H1 (cell line): ENCODE measurements around the gene DFFA. TPM values are rescaled to one million over a fixed set of nuclear protein-coding genes. Genes with fewer than 3 reads are reported as not detected.

Experiments used
- CTCF ChIA-PET: fragments of 300-600 bp; sonication (Branson Sonifier 250); formaldehyde crosslinking; loops from one replicate; lab custom pipeline; 2021; ENCODE audit not compliant: partially characterized antibody; lab: Charles Lee
- POLR2A ChIA-PET: fragments of 300-600 bp; sonication (Branson Sonifier 250); formaldehyde crosslinking; loops from one replicate; lab custom pipeline; 2021; ENCODE audit warnings: inconsistent platforms; ENCODE audit not compliant: partially characterized antibody; lab: Charles Lee
- DNase-seq, 2 experiments: peaks; one replicate each; pipeline versions ENCODE4 v3.0.0 to v3.0.0-alpha.2; 2010 to 2022; ENCODE audit warnings: low spot score in 2 of 2, low read depth in 1 of 2, mixed read lengths in 1 of 2
- FAIRE-seq: peaks from 2 replicates; lab custom pipeline; 2011; peaks lifted over from hg19 to GRCh38; lab: Jason Lieb, UNC
- H2AFZ ChIP-seq: 2 replicates; pipeline ENCODE4 v1.8.1; 2012; ENCODE audit warnings: low read length, inconsistent platforms
- H2AK5ac ChIP-seq: 2 replicates; pipeline ENCODE4 v1.6.1; 2013; ENCODE audit warnings: low read depth, low read length
- H2BK120ac ChIP-seq: replicated peaks from 2 replicates; pipeline ENCODE3; 2013; ENCODE audit warnings: low read depth, low read length, inconsistent platforms
- H2BK12ac ChIP-seq: 2 replicates; pipeline ENCODE4 v1.6.1; 2013; ENCODE audit warnings: low read depth, low read length
- H2BK15ac ChIP-seq: 2 replicates; pipeline ENCODE4 v1.6.1; 2013; ENCODE audit warnings: low read length
- H2BK20ac ChIP-seq: 2 replicates; pipeline ENCODE4 v1.6.1; 2013; ENCODE audit warnings: low read length
- H2BK5ac ChIP-seq: 2 replicates; pipeline ENCODE4 v1.6.1; 2013; ENCODE audit warnings: low read depth, low read length
- H3K14ac ChIP-seq: 2 replicates; pipeline ENCODE4 v1.6.1; 2013; ENCODE audit warnings: inconsistent platforms; ENCODE audit not compliant: insufficient read length
- H3K18ac ChIP-seq: 2 replicates; pipeline ENCODE4 v1.6.1; 2013; ENCODE audit warnings: low read length; ENCODE audit errors: extremely low read depth
- H3K23ac ChIP-seq: 2 replicates; pipeline ENCODE4 v1.6.1; 2013; ENCODE audit warnings: inconsistent platforms; ENCODE audit not compliant: insufficient read length
- H3K23me2 ChIP-seq: 2 replicates; pipeline ENCODE4 v1.6.1; 2013; ENCODE audit warnings: low read depth, low read length
- H3K27ac ChIP-seq: 2 replicates; pipeline ENCODE4 v1.6.1; 2011; ENCODE audit warnings: low read depth, low read length, inconsistent platforms
- H3K27me3 ChIP-seq, 4 experiments: replicated peaks in 1 of 4; 1 replicate in 1 of 4; 2 replicates in 3 of 4; pipeline versions ENCODE4 v1.6.1 to v1.8.1; 2011 to 2013; ENCODE audit warnings: low read length in 3 of 4, mild to moderate bottlenecking in 3 of 4, inconsistent platforms in 2 of 4, mixed read lengths in 2 of 4, moderate library complexity in 1 of 4; ENCODE audit not compliant: control insufficient read depth in 3 of 4, insufficient read depth in 3 of 4; ENCODE audit errors: extremely low read depth in 1 of 4
- H3K36me3 ChIP-seq, 4 experiments: 2 replicates each; pipeline versions ENCODE4 v1.6.1 to v1.8.1; 2011 to 2013; ENCODE audit warnings: mild to moderate bottlenecking in 4 of 4, low read length in 3 of 4, moderate library complexity in 2 of 4, control low read depth in 1 of 4, inconsistent platforms in 1 of 4; ENCODE audit not compliant: insufficient read depth in 4 of 4, control insufficient read depth in 2 of 4
- H3K4ac ChIP-seq: replicated peaks from 2 replicates; pipeline ENCODE3; 2013; ENCODE audit warnings: low read length, low read depth, mixed read lengths, inconsistent platforms; ENCODE audit not compliant: insufficient read length
- H3K4me1 ChIP-seq, 4 experiments: replicated peaks in 1 of 4; 1 replicate in 1 of 4; 2 replicates in 3 of 4; pipeline versions ENCODE4 v1.6.1 to v1.8.1; 2011 to 2013; ENCODE audit warnings: low read length in 3 of 4, inconsistent platforms in 2 of 4, mixed read lengths in 1 of 4; ENCODE audit not compliant: insufficient read depth in 4 of 4, control insufficient read depth in 3 of 4
- H3K4me2 ChIP-seq, 2 experiments: 2 replicates each; pipeline versions ENCODE4 v1.6.1 to v1.8.1; 2011 to 2013; ENCODE audit warnings: low read depth in 2 of 2, low read length in 2 of 2, control low read depth in 1 of 2, inconsistent platforms in 1 of 2, mild to moderate bottlenecking in 1 of 2; ENCODE audit not compliant: insufficient read depth in 1 of 2
- H3K4me3 ChIP-seq, 4 experiments: fragments of 200-600, 300-600 bp in 1 of 4; sonication (generic), shearing (Covaris generic), sonication (Bioruptor Twin) in 1 of 4; 2 replicates each; pipeline versions ENCODE4 v1.5.1 to v1.8.1; 2011 to 2016; ENCODE audit warnings: low read length in 4 of 4, low read depth in 3 of 4, control low read depth in 2 of 4, inconsistent platforms in 2 of 4, mild to moderate bottlenecking in 2 of 4, mixed read lengths in 1 of 4, moderate library complexity in 1 of 4; ENCODE audit not compliant: insufficient read depth in 2 of 4; ENCODE audit errors: extremely low read depth in 1 of 4
- H3K56ac ChIP-seq: replicated peaks from 2 replicates; pipeline ENCODE3; 2013; ENCODE audit warnings: low read depth, mild to moderate bottlenecking, mixed read lengths, low read length, inconsistent platforms; ENCODE audit not compliant: insufficient read length
- H3K79me1 ChIP-seq: 2 replicates; pipeline ENCODE4 v1.6.1; 2013; ENCODE audit warnings: low read depth, low read length, control low read depth
- H3K79me2 ChIP-seq, 2 experiments: 2 replicates each; pipeline versions ENCODE4 v1.6.1 to v1.8.1; 2012 to 2013; ENCODE audit warnings: low read length in 2 of 2, mild to moderate bottlenecking in 2 of 2, inconsistent platforms in 1 of 2; ENCODE audit not compliant: insufficient read depth in 2 of 2, control insufficient read depth in 1 of 2
- H3K9ac ChIP-seq, 4 experiments: replicated peaks in 1 of 4; 1 replicate in 1 of 4; 2 replicates in 3 of 4; pipeline versions ENCODE4 v1.6.1 to v1.8.1; 2011 to 2013; ENCODE audit warnings: low read depth in 3 of 4, low read length in 3 of 4, control low read depth in 2 of 4, mild to moderate bottlenecking in 2 of 4, moderate library complexity in 2 of 4, inconsistent platforms in 1 of 4; ENCODE audit errors: extremely low read depth in 1 of 4
- H3K9me3 ChIP-seq, 2 experiments: 2 replicates each; pipeline versions ENCODE4 v1.6.1 to v1.8.1; 2012 to 2013; ENCODE audit warnings: mild to moderate bottlenecking in 2 of 2, moderate library complexity in 2 of 2, control low read depth in 1 of 2, inconsistent platforms in 1 of 2, low read depth in 1 of 2, low read length in 1 of 2, mixed read lengths in 1 of 2; ENCODE audit not compliant: insufficient read depth in 2 of 2
- H4K20me1 ChIP-seq, 2 experiments: replicated peaks in 1 of 2; 2 replicates each; pipeline versions ENCODE3 to v1.8.1; 2011 to 2013; ENCODE audit warnings: inconsistent platforms in 2 of 2, low read length in 2 of 2, mild to moderate bottlenecking in 1 of 2; ENCODE audit not compliant: insufficient read depth in 2 of 2, control insufficient read depth in 1 of 2
- H4K5ac ChIP-seq: 2 replicates; pipeline ENCODE4 v1.6.1; 2013; ENCODE audit warnings: low read length, low read depth, mixed read lengths, inconsistent platforms; ENCODE audit not compliant: insufficient read length
- H4K8ac ChIP-seq: 2 replicates; pipeline ENCODE4 v1.8.0; 2013; ENCODE audit warnings: mild to moderate bottlenecking, moderate library complexity, low read length, inconsistent platforms; ENCODE audit not compliant: insufficient read depth; ENCODE audit errors: extremely low read depth
- H4K91ac ChIP-seq: replicated peaks from 2 replicates; pipeline ENCODE3; 2013; ENCODE audit warnings: low read length, mixed read lengths, inconsistent platforms; ENCODE audit not compliant: insufficient read length
- CEBPB ChIP-seq: IDR thresholded peaks from 2 replicates; pipeline ENCODE4 v1.6.1; 2012; ENCODE audit warnings: low read depth, low read length
- CHD1 ChIP-seq: IDR thresholded peaks from 2 replicates; pipeline ENCODE4 v1.6.1; 2012; ENCODE audit warnings: low read depth, low read length, improper control_type of control experiment
- CTBP2 ChIP-seq: IDR thresholded peaks from 2 replicates; pipeline ENCODE4 v1.7.0; 2011; ENCODE audit warnings: borderline replicate concordance, mild to moderate bottlenecking, moderate library complexity, mixed read lengths, low read length; ENCODE audit not compliant: insufficient read depth, insufficient read length
- CTCF ChIP-seq, 3 experiments: IDR thresholded peaks; 1 replicate in 2 of 3; 2 replicates in 1 of 3; pipeline versions ENCODE4 v1.5.1 to v1.6.1; 2011; ENCODE audit warnings: low read length in 3 of 3, mild to moderate bottlenecking in 3 of 3, inconsistent platforms in 2 of 3, low read depth in 1 of 3, moderate library complexity in 1 of 3; ENCODE audit not compliant: insufficient read depth in 1 of 3; ENCODE audit errors: control extremely low read depth in 1 of 3
- EZH2 ChIP-seq: fragments of 200-600 bp; sonication (generic); IDR thresholded peaks from 2 replicates; pipeline ENCODE4 v1.7.1; 2012; ENCODE audit warnings: low read depth, mild to moderate bottlenecking, moderate library complexity, low read length, inconsistent platforms; ENCODE audit not compliant: severe bottlenecking
- GABPA ChIP-seq: IDR thresholded peaks from 2 replicates; pipeline ENCODE4 v1.6.1; 2011; ENCODE audit warnings: mild to moderate bottlenecking, low read length, moderate library complexity, borderline replicate concordance; ENCODE audit not compliant: insufficient read depth
- HDAC2 ChIP-seq, 2 experiments: fragments of 300-600 bp in 1 of 2; sonication (generic) in 1 of 2; IDR thresholded peaks; 2 replicates each; pipeline ENCODE4 v1.6.1; 2011 to 2012; ENCODE audit warnings: low read depth in 2 of 2, low read length in 2 of 2, mild to moderate bottlenecking in 2 of 2, moderate library complexity in 2 of 2, borderline replicate concordance in 1 of 2, inconsistent platforms in 1 of 2
- POLR2A ChIP-seq, 2 experiments: IDR thresholded peaks; 1 replicate in 1 of 2; 2 replicates in 1 of 2; pipeline ENCODE4 v1.6.1; 2011; ENCODE audit warnings: low read depth in 2 of 2, low read length in 2 of 2, mild to moderate bottlenecking in 2 of 2; ENCODE audit errors: control extremely low read depth in 1 of 2
- SUZ12 ChIP-seq: fragments of 200-600 bp; sonication (generic); IDR thresholded peaks from 2 replicates; pipeline ENCODE4 v1.6.1; 2012; ENCODE audit warnings: mild to moderate bottlenecking, inconsistent platforms, low read length, moderate library complexity, mixed read lengths
- WGBS, 2 experiments: shearing (Covaris generic) in 1 of 2; methylation state at CpG; one replicate each; pipeline versions ENCODE4 v1.1.6 to v1.1.7; 2013 to 2015; ENCODE audit warnings: low lambda C conversion rate in 2 of 2, mixed read lengths in 2 of 2, inconsistent platforms in 1 of 2, low coverage in 1 of 2, missing lambda C conversion rate in 1 of 2; ENCODE audit not compliant: insufficient replicate concordance in 2 of 2, insufficient coverage in 1 of 2, insufficient read length in 1 of 2; ENCODE audit errors: extremely low coverage in 1 of 2, missing lambda C conversion rate in 1 of 2; 5-methylcytosine and 5-hydroxymethylcytosine counted together
- polyA plus RNA-seq, 7 experiments: library from polyadenylated mRNA; depleted of rRNA in 3 of 7; stranded (reverse) in 5 of 7; unstranded in 2 of 7; fragments of >200 nt in 5 of 7; fragments of 200-250 nt in 2 of 7; gene quantifications; 1 replicate in 5 of 7; 2 replicates in 1 of 7; 4 replicates in 1 of 7; pipeline versions ENCODE4 v1.2.1 to v1.2.3, GENCODE V29; 2011 to 2013; ENCODE audit warnings: missing spikeins in 2 of 7, mixed read lengths in 2 of 7
- total RNA-seq: library from RNA; stranded (reverse); fragmentation: NEBNext Ultra II Directional; extraction: Animal tissue kit (Norgen Biotek cat#: 25700); gene quantifications from 2 replicates; pipeline ENCODE4 v1.2.1, GENCODE V29; 2021

DFFA gene
- total and polyA plus RNA-seq, 2 of the 8 experiments (the other 6 are each of a cell fraction or from before 2014, with no cell fraction given): 34.3 to 79.9 TPM

DNA sequence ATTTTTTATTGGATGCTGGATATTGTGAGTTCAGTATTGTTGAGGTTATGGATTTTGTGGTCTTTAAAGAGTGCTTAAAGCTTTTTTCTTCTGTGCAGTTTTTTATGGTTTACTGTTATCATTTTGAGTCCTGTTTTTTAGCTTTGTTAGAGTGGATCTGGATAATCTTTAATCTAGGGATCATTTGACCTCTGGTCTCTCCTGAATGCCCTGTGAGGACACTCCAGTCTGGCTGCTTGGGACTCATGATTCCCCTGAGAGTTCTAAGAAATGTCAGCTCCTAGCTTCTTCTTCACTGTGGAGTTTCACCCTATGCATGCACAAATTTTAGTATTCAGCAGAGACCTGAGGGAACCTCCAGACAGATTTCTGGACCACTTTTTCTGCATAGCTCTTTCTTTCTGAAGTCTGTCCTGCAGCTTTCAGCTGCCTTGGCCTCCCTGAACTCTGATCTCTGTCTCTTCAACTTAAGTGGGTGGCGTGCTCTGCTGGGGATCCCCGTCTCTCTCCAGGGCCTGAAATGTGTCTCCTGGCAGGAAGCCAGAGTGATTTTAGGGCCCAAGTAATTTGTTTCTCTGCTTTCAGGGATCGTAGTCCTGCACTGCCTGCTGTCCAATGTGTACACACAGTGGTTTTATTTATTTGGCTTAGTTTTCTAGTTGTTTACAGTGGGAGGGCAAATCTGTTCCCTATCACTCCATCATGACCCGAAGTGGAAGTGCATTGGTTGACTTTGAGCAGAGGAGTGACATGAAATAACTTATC, 17.1 kb upstream of the DFFA start:
- Histone ChIP-seq H2BK12ac (no peak overlapping the region), H3K79me1 (peaks cover 8% of the 10 kb centered on the region), H3K4ac (no peak overlapping the region), H3K79me2 (peaks cover 5 to 47% of the 10 kb centered on the region in 2 experiments), H3K9me3 (no peaks in the 10 kb centered on the region), H3K4me1 (peaks cover 0 to 4% (median 1%) of the 10 kb centered on the region in 4 experiments; a peak in 2 of 7 replicates), H2BK5ac (no peak overlapping the region), H2BK15ac (no peak overlapping the region), H2AK5ac (no peak overlapping the region), H3K27ac (no peak overlapping the region), H4K5ac (no peak overlapping the region), H2BK20ac (no peak overlapping the region), H3K36me3 (no peaks in the 10 kb centered on the region), H3K4me3 (no peak overlapping the region), H4K91ac (no peak overlapping the region), H3K18ac (no peak overlapping the region), H3K14ac (no peak overlapping the region), H3K27me3 (no peaks in the 10 kb centered on the region), H4K20me1 (peaks cover 3 to 4% of the 10 kb centered on the region in 2 experiments), H2BK120ac (no peak overlapping the region), H3K4me2 (0 out of 4 replicates have a peak overlapping the region, but pooled peaks of 1 of the 2 experiments have one; percentile 27), H3K23ac (no peak overlapping the region), H3K56ac (no peak overlapping the region), H4K8ac (no peak overlapping the region), H3K23me2 (no peaks in the 10 kb centered on the region), H2AFZ (no peak overlapping the region), H3K9ac (no peak overlapping the region)
- no peak for TF ChIP-seq CHD1
- TF ChIP-seq EZH2: no peak
- no peak for TF ChIP-seq CTCF (IDR thresholded peaks at IDR 0.05; ENCODE audit: control extremely low read depth in 1 of 3, insufficient read depth in 1 of 3, low read depth in 1 of 3, low read length in 3 of 3)
- TF ChIP-seq CEBPB: no peak
- no peak for TF ChIP-seq CTBP2
- TF ChIP-seq SUZ12: no peak
- no peak for TF ChIP-seq POLR2A (IDR thresholded peaks at IDR 0.05; ENCODE audit: control extremely low read depth in 1 of 2, low read depth in 2 of 2, low read length in 2 of 2)
- no peak for TF ChIP-seq GABPA
- TF ChIP-seq HDAC2 (IDR thresholded peaks at IDR 0.05; ENCODE audit: borderline replicate concordance in 1 of 2, low read depth in 2 of 2, low read length in 2 of 2): no peak
- ChIA-PET POLR2A (interaction anchor here (0.6 to 1.5 kb wide), 3 partner anchors 9 to 76 kb away, joined by 3 to 4 read pairs (median 4); no protein-coding TSS in a partner anchor), CTCF (interaction anchor here (1.6 to 8.5 kb wide), 4 partner anchors 11 to 57 kb away, joined by 5 to 132 read pairs (median 8); partner anchors contain the start of gene CENPS)
- FAIRE-seq: no peak
- DNase-seq: no peak
- 85% methylated on average over 3 of the region's 4 CpGs; no CpG with 5 or more reads in 1 of the 2 experiments for WGBS, 2 experiments
